ENCODE data around the gene SLC6A13.

DNA sequence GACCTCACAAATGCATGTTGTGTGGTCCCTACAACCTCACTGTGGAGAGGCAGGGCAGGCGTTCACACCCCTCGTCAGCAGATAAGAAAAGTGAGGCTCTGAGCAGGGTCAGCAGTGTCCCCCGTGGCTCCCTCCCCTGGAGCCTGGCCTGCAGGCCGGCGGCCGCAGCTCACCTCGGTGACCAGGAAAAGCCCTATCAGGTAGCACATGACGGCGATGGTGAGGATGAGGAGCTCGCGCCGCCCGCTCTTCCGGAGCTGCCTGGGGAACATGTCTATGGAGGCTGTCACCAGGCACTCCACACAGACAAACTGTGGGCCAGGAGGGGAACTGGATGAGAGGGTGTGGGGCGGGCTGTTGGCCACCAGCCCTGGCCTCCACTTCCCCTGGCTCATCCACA, 66.7 kb downstream of the SLC6A13 start:
- TF ChIP-seq, protein P1, sequence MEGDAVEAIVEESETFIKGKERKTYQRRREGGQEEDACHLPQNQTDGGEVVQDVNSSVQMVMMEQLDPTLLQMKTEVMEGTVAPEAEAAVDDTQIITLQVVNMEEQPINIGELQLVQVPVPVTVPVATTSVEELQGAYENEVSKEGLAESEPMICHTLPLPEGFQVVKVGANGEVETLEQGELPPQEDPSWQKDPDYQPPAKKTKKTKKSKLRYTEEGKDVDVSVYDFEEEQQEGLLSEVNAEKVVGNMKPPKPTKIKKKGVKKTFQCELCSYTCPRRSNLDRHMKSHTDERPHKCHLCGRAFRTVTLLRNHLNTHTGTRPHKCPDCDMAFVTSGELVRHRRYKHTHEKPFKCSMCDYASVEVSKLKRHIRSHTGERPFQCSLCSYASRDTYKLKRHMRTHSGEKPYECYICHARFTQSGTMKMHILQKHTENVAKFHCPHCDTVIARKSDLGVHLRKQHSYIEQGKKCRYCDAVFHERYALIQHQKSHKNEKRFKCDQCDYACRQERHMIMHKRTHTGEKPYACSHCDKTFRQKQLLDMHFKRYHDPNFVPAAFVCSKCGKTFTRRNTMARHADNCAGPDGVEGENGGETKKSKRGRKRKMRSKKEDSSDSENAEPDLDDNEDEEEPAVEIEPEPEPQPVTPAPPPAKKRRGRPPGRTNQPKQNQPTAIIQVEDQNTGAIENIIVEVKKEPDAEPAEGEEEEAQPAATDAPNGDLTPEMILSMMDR (conservative IDR thresholded peaks at IDR 0.05; ENCODE audit: low read depth, low read length), result no peak
- TF ChIP-seq EZH2phosphoT487 (IDR thresholded peaks at IDR 0.05; ENCODE audit: borderline replicate concordance, low read length), result no peak
- TF ChIP-seq EZH2 (IDR thresholded peaks at IDR 0.05; ENCODE audit: low read length, unreplicated experiment), result no peak

Measured in PC-3 (cell line).